SK-N-SH (cell line): ENCODE results near the gene SYT6. TPM values are rescaled to one million over a fixed set of nuclear protein-coding genes. Genes with fewer than 3 reads are reported as not detected.

ENCODE experiments used
- CTCF ChIA-PET: fragments of 300-600, 350-600 bp; formaldehyde crosslinking; extraction: SDS; loops from one replicate; lab custom pipeline; 2021; lab: Yijun Ruan, JAX
- POLR2A ChIA-PET: fragments of 350-600 bp; sonication (Branson Sonifier 250); formaldehyde crosslinking; extraction: SDS; loops from one replicate; lab custom pipeline; 2020; ENCODE audit warnings: antibody characterized with exemption, inconsistent platforms; lab: Yijun Ruan, JAX
- DNase-seq: peaks from one replicate; pipeline ENCODE4 v3.0.0; 2012
- H2AFZ ChIP-seq: fragments of 200-600 bp; sonication (generic); 2 replicates; pipeline ENCODE4 v1.8.1; 2016; ENCODE audit warnings: antibody characterized with exemption, mild to moderate bottlenecking, low read depth
- H3F3A ChIP-seq: fragments of 200-600 bp; sonication (generic); replicated peaks from 2 replicates; pipeline ENCODE3; 2016; ENCODE audit warnings: antibody characterized with exemption, mild to moderate bottlenecking; ENCODE audit not compliant: insufficient read depth
- H3K27ac ChIP-seq, 2 experiments: fragments of 200-500 bp in 1 of 2; fragments of 200-600 bp in 1 of 2; sonication (Bioruptor generic) in 1 of 2; sonication (generic), shearing (Covaris generic) in 1 of 2; 2 replicates each; pipeline versions ENCODE4 v1.5.1 to v1.6.1; 2014 to 2016; ENCODE audit warnings: low read depth in 2 of 2, inconsistent platforms in 1 of 2, low read length in 1 of 2, mild to moderate bottlenecking in 1 of 2, mixed read lengths in 1 of 2
- H3K27me3 ChIP-seq: fragments of 200-600 bp; sonication (generic), shearing (Covaris generic); 2 replicates; pipeline ENCODE4 v1.6.1; 2016; ENCODE audit warnings: mixed run types; ENCODE audit not compliant: insufficient read depth
- H3K36me3 ChIP-seq, 2 experiments: fragments of 200-500 bp in 1 of 2; fragments of 200-600 bp in 1 of 2; sonication (Bioruptor generic) in 1 of 2; sonication (generic) in 1 of 2; replicated peaks in 1 of 2; 2 replicates each; pipeline versions ENCODE3 to v1.5.1; 2014 to 2016; ENCODE audit warnings: low read length in 1 of 2, mild to moderate bottlenecking in 1 of 2; ENCODE audit not compliant: insufficient read depth in 2 of 2, control insufficient read depth in 1 of 2
- H3K4me1 ChIP-seq, 2 experiments: fragments of 200-500 bp in 1 of 2; fragments of 200-600 bp in 1 of 2; sonication (Bioruptor generic) in 1 of 2; sonication (generic), shearing (Covaris generic) in 1 of 2; 2 replicates each; pipeline versions ENCODE4 v1.5.1 to v1.6.1; 2014 to 2016; ENCODE audit warnings: low read depth in 1 of 2, low read length in 1 of 2, mixed run types in 1 of 2; ENCODE audit not compliant: insufficient read depth in 2 of 2, control insufficient read depth in 1 of 2
- H3K4me2 ChIP-seq: fragments of 200-600 bp; sonication (generic), shearing (Covaris generic); 2 replicates; pipeline ENCODE4 v1.6.1; 2017; ENCODE audit warnings: mixed run types
- H3K4me3 ChIP-seq, 2 experiments: fragments of 200-500 bp in 1 of 2; fragments of 200-600 bp in 1 of 2; sonication (Bioruptor generic) in 1 of 2; sonication (generic), shearing (Covaris generic) in 1 of 2; 2 replicates each; pipeline versions ENCODE4 v1.5.1 to v1.8.1; 2014 to 2016; ENCODE audit warnings: low read depth in 2 of 2, inconsistent platforms in 1 of 2, low read length in 1 of 2, mild to moderate bottlenecking in 1 of 2, mixed read lengths in 1 of 2, moderate library complexity in 1 of 2
- H3K79me2 ChIP-seq: fragments of 200-600 bp; sonication (generic); 2 replicates; pipeline ENCODE4 v1.8.1; 2017; ENCODE audit warnings: mild to moderate bottlenecking; ENCODE audit not compliant: insufficient read depth
- H3K9ac ChIP-seq: fragments of 200-600 bp; sonication (generic); 2 replicates; pipeline ENCODE4 v1.6.1; 2017; ENCODE audit warnings: mixed run types
- H3K9me2 ChIP-seq: fragments of 200-600 bp; sonication (generic); 2 replicates; pipeline ENCODE4 v1.6.1; 2017; ENCODE audit warnings: mixed run types
- H3K9me3 ChIP-seq: fragments of 200-600 bp; sonication (generic); 2 replicates; pipeline ENCODE4 v1.6.1; 2017; ENCODE audit warnings: mixed run types, mild to moderate bottlenecking, moderate library complexity
- H4K20me1 ChIP-seq: fragments of 200-600 bp; sonication (generic); 2 replicates; pipeline ENCODE4 v1.6.1; 2017; ENCODE audit warnings: mild to moderate bottlenecking, mixed run types; ENCODE audit not compliant: insufficient read depth
- CHD2 ChIP-seq: fragments of 150-350 bp; IDR thresholded peaks from 2 replicates; pipeline ENCODE4 v1.6.1; 2018; ENCODE audit warnings: low read length; ENCODE audit not compliant: partially characterized antibody
- ELF1 ChIP-seq: IDR thresholded peaks from 2 replicates; pipeline ENCODE4 v1.4.0; 2012
- EP300 ChIP-seq, 2 experiments: IDR thresholded peaks; 2 replicates each; pipeline versions ENCODE4 v1.4.0 to v1.6.1; 2012; ENCODE audit warnings: borderline replicate concordance in 1 of 2, low read depth in 1 of 2, low read length in 1 of 2
- EZH2phosphoT487 ChIP-seq: fragments of 200-600 bp; sonication (generic); IDR thresholded peaks from 2 replicates; pipeline ENCODE4 v1.6.1; 2017; ENCODE audit warnings: low read depth, mixed run types, mild to moderate bottlenecking, antibody characterized with exemption, moderate library complexity, borderline replicate concordance
- FOXM1 ChIP-seq: IDR thresholded peaks from 2 replicates; pipeline ENCODE4 v1.4.0; 2012; ENCODE audit warnings: low read depth, mild to moderate bottlenecking
- GATA2 ChIP-seq: sonication (generic); formaldehyde crosslinking; IDR thresholded peaks from 2 replicates; pipeline ENCODE4 v1.5.0; 2020; ENCODE audit warnings: mild to moderate bottlenecking, missing genetic modification reagents
- JUND ChIP-seq: IDR thresholded peaks from 2 replicates; pipeline ENCODE4 v1.4.0; 2012
- MEF2A ChIP-seq: IDR thresholded peaks from 2 replicates; pipeline ENCODE4 v1.4.0; 2012; ENCODE audit warnings: low read depth, borderline replicate concordance
- MXI1 ChIP-seq: IDR thresholded peaks from 2 replicates; pipeline ENCODE4 v1.6.1; 2012; ENCODE audit warnings: mild to moderate bottlenecking, low read depth, low read length, improper control_type of control experiment
- NFIC ChIP-seq: IDR thresholded peaks from 2 replicates; pipeline ENCODE4 v1.4.0; 2012; ENCODE audit warnings: borderline replicate concordance
- NRF1 ChIP-seq: IDR thresholded peaks from 2 replicates; pipeline ENCODE4 v1.6.1; 2012; ENCODE audit warnings: low read depth, mild to moderate bottlenecking, low read length
- POLR2AphosphoS5 ChIP-seq: IDR thresholded peaks from 2 replicates; pipeline ENCODE4 v1.6.1; 2012; ENCODE audit warnings: low read depth, low read length
- RAD21 ChIP-seq: IDR thresholded peaks from 2 replicates; pipeline ENCODE4 v1.6.1; 2012; ENCODE audit warnings: mild to moderate bottlenecking, low read length
- RCOR1 ChIP-seq: fragments of 150-350 bp; IDR thresholded peaks from 2 replicates; pipeline ENCODE4 v1.6.1; 2017; ENCODE audit warnings: antibody characterized with exemption, low read length
- RFX5 ChIP-seq: IDR thresholded peaks from 2 replicates; pipeline ENCODE4 v1.6.1; 2012; ENCODE audit warnings: mild to moderate bottlenecking, improper control_type of control experiment, low read length
- RXRA ChIP-seq: IDR thresholded peaks from 2 replicates; pipeline ENCODE4 v1.4.0; 2012; ENCODE audit warnings: low read depth, mild to moderate bottlenecking, borderline replicate concordance
- SIN3A ChIP-seq: IDR thresholded peaks from 2 replicates; pipeline ENCODE4 v1.6.1; 2012; ENCODE audit warnings: low read depth, mild to moderate bottlenecking, low read length, moderate library complexity, borderline replicate concordance
- SMC3 ChIP-seq: IDR thresholded peaks from 2 replicates; pipeline ENCODE4 v1.6.1; 2012; ENCODE audit warnings: low read depth, low read length, improper control_type of control experiment
- TAF1 ChIP-seq: IDR thresholded peaks from 2 replicates; pipeline ENCODE4 v1.6.1; 2012; ENCODE audit warnings: low read depth, mild to moderate bottlenecking, low read length, moderate library complexity, borderline replicate concordance
- TCF12 ChIP-seq: IDR thresholded peaks from 2 replicates; pipeline ENCODE4 v1.4.0; 2012
- TEAD4 ChIP-seq: IDR thresholded peaks from 2 replicates; pipeline ENCODE4 v1.4.0; 2012; ENCODE audit warnings: mild to moderate bottlenecking, borderline replicate concordance; ENCODE audit not compliant: insufficient read depth
- YY1 ChIP-seq: IDR thresholded peaks from 2 replicates; pipeline ENCODE4 v1.4.0; 2012; ENCODE audit warnings: low read depth, mild to moderate bottlenecking
- WGBS: methylation state at CpG from one replicate; pipeline ENCODE4 v1.1.6; 2017; ENCODE audit warnings: low lambda C conversion rate; 5-methylcytosine and 5-hydroxymethylcytosine counted together
- polyA plus RNA-seq, 3 experiments: library from polyadenylated mRNA; depleted of rRNA; stranded (reverse); fragments of >200 nt; gene quantifications; 2 replicates each; pipeline ENCODE4 v1.2.3, GENCODE V29; 2012
- TF ChIP-seq, protein P1 (sequence below): IDR thresholded peaks from 2 replicates; pipeline ENCODE4; 2012
- TF ChIP-seq, protein P2 (sequence below): fragments of 200-600 bp; sonication (generic); IDR thresholded peaks from 2 replicates; pipeline ENCODE4 v1.6.1; 2017; ENCODE audit warnings: antibody characterized with exemption, mild to moderate bottlenecking, moderate library complexity

SYT6 gene
- polyA plus RNA-seq, 1 of the 3 experiments (the other 2 are of a cell fraction), result not detected

DNA sequence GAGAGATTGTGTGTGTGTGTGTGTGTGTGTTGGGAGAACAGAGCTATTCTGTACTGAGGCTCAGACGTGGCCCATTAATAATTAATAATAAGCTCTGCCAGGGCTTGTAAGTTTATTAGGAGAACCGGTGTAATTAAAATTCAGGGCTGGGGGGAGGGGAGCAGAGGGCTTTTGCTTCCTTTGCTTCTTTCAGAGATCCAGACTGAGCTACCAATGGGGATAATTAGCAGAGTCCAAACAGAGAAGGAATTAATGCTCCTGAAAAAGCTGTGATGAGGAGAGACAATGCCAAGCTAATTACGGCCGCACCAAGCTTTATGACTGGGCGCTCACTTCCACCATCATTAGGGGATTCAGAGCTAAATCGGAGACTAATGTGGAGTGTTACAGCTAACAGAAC, 4.5 kb downstream of the SYT6 start:
- Histone ChIP-seq H3K79me2 (no peaks in the 10 kb centered on the region), H3K9me2 (no peaks in the 10 kb centered on the region), H3K27me3 (peaks cover 61% of the 10 kb centered on the region), H4K20me1 (0 out of 2 replicates have a peak, but pooled peaks cover 3% of the 10 kb centered on the region), H3K9me3 (no peaks in the 10 kb centered on the region), H3F3A (peaks cover 3% of the 10 kb centered on the region), H3K4me3 (no peak overlapping the region), H3K27ac (no peak overlapping the region), H3K9ac (no peak overlapping the region), H3K36me3 (no peaks in the 10 kb centered on the region), H3K4me2 (no peak overlapping the region), H3K4me1 (peaks cover 5 to 7% of the 10 kb centered on the region in 2 experiments; a peak in 2 of 4 replicates), H2AFZ (no peak overlapping the region)
- CTCF ChIA-PET, result interaction anchor here (0.6 kb wide), 1 partner anchor 32 kb away, joined by 3 read pairs; no protein-coding TSS in a partner anchor
- TF ChIP-seq RFX5 (no peak), SIN3A (no peak), JUND (no peak), NFIC (no peak), RAD21 (no peak), TEAD4 (no peak), TAF1 (no peak), ELF1 (no peak), RCOR1 (no peak), GATA2 (CRISPR knock-in tag) (no peak), SMC3 (no peak), CHD2 (no peak), EZH2phosphoT487 (no peak), MEF2A (no peak), NRF1 (no peak), MXI1 (no peak), POLR2AphosphoS5 (no peak)
- whole genome bisulfite sequencing, result 66% methylated on average over 6 of the region's 6 CpGs
- no peak for DNase-seq
- POLR2A ChIA-PET, result no interaction called here

DNA sequence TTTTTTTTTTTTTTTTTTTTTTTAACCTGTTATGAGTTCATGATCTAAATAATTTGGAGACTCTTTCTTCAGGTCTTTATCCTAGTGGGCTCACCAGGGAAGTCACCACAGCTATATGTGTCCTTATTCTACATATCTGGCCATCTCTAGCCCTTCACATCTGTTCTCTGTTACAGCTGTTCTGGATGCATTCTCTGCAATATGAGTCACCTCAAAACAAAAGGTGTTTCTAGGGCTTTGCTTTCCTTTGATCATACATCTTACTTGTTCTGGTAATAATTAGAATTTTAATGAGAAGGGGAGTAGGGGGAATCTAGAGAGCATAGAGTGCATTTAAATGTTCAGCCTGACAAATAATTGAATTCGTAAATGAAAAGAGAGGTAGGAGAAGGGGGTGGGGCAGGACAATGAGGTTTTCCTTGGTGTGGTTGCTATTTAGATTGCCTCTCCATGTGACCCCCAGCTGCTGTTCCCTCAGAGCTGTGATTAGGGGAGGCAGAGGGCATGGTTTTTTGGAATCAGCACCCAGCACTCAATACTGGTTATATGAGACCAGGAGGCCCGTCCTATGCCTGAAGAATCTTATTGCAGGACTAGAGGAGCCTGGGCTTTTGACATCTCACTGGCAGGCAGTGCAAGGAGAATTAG, 8.0 kb downstream of the SYT6 start:
- ChIA-PET CTCF (interaction anchor here (2.1 kb wide), 1 partner anchor 137 kb away, joined by 7 read pairs; no protein-coding TSS in a partner anchor), POLR2A (no interaction called here)
- H3F3A ChIP-seq, result no peaks in the 10 kb centered on the region
- no peak overlapping the region for H3K27ac ChIP-seq
- DNase-seq, result no peak
- H3K36me3 ChIP-seq, result no peaks in the 10 kb centered on the region
- no peak overlapping the region for H3K4me2 ChIP-seq
- no peaks in the 10 kb centered on the region; the same call in 1 of the 2 replicates for H3K9me3 ChIP-seq
- no peaks in the 10 kb centered on the region for H3K9me2 ChIP-seq
- TF ChIP-seq EP300 (IDR thresholded peaks at IDR 0.05; ENCODE audit: borderline replicate concordance in 1 of 2, low read depth in 1 of 2, low read length in 1 of 2), result no peak
- no peak for TF ChIP-seq TCF12
- no peak for TF ChIP-seq JUND
- TF ChIP-seq YY1, result no peak
- TF ChIP-seq, protein P1, sequence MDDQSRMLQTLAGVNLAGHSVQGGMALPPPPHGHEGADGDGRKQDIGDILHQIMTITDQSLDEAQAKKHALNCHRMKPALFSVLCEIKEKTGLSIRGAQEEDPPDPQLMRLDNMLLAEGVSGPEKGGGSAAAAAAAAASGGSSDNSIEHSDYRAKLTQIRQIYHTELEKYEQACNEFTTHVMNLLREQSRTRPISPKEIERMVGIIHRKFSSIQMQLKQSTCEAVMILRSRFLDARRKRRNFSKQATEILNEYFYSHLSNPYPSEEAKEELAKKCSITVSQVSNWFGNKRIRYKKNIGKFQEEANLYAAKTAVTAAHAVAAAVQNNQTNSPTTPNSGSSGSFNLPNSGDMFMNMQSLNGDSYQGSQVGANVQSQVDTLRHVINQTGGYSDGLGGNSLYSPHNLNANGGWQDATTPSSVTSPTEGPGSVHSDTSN, result no peak
- TF ChIP-seq SIN3A, result no peak
- TF ChIP-seq CHD2, result no peak
- no peak for TF ChIP-seq FOXM1
- TF ChIP-seq, protein P2, sequence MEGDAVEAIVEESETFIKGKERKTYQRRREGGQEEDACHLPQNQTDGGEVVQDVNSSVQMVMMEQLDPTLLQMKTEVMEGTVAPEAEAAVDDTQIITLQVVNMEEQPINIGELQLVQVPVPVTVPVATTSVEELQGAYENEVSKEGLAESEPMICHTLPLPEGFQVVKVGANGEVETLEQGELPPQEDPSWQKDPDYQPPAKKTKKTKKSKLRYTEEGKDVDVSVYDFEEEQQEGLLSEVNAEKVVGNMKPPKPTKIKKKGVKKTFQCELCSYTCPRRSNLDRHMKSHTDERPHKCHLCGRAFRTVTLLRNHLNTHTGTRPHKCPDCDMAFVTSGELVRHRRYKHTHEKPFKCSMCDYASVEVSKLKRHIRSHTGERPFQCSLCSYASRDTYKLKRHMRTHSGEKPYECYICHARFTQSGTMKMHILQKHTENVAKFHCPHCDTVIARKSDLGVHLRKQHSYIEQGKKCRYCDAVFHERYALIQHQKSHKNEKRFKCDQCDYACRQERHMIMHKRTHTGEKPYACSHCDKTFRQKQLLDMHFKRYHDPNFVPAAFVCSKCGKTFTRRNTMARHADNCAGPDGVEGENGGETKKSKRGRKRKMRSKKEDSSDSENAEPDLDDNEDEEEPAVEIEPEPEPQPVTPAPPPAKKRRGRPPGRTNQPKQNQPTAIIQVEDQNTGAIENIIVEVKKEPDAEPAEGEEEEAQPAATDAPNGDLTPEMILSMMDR, result no peak
- no peak for TF ChIP-seq RXRA
- TF ChIP-seq, all 33 proteins: peak for 0
- Histone ChIP-seq H3K27me3 (peaks cover 29% of the 10 kb centered on the region), H3K79me2 (no peaks in the 10 kb centered on the region), H4K20me1 (no peaks in the 10 kb centered on the region), H3K9ac (no peak overlapping the region), H2AFZ (no peak overlapping the region), H3K4me1 (no peaks in the 10 kb centered on the region), H3K4me3 (no peak overlapping the region)
- WGBS, result 75% methylated on average over 1 of the region's 2 CpGs
